Neural progenitor cell (in vitro differentiated cells): ENCODE measurements around the gene NUDT22.

Experiments
- EZH2 ChIP-seq: fragments of 200-600 bp; sonication (generic); IDR thresholded peaks from 2 replicates; pipeline ENCODE4 v1.6.1; 2017; ENCODE audit warnings: antibody characterized with exemption, mild to moderate bottlenecking, moderate library complexity
- TF ChIP-seq, protein P1 (sequence below): fragments of 200-600 bp; sonication (generic); IDR thresholded peaks from 2 replicates; pipeline ENCODE4 v1.5.1; 2017; ENCODE audit warnings: antibody characterized with exemption, mild to moderate bottlenecking

DNA sequence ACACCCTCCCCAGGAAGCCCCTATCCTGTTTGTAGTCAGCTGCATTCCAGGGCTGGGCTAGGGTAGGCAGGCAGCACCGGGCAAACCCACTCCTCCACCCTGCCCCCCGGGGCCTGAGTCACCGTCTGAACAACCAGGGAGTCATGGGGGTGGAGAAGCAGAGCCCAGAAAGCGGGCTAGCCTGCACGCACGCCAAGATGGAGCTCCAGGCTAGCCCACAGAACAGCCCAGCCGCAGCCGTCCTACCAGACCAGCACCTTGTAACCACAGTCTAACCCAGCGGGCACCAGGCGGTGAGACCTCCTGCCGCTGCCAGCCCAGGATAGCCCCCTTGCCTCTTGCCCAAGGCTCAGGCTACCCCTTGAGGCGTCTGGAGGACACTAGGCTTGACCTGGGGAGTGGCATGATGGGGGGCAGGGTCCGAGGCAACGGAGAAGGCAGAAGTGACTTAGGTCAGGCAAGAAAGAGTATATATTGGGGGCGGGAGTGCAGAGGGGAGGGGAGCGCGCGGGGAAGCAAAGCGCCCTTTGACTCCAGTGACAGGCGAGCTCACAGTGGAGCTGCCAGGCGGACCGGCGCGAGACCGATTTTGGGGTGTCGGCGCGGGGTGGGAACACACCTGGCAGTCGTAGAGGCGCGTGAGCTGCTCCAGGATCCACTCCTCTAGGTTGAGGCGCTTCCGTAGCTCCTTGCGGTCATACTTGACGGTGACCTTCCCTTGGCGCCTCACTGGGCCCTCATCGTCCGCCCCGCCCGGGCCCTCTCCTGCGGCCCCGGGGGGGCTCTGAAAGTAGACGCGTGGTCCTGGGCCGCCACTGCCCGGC, 19.9 kb downstream of the NUDT22 start:
- TF ChIP-seq, protein P1, sequence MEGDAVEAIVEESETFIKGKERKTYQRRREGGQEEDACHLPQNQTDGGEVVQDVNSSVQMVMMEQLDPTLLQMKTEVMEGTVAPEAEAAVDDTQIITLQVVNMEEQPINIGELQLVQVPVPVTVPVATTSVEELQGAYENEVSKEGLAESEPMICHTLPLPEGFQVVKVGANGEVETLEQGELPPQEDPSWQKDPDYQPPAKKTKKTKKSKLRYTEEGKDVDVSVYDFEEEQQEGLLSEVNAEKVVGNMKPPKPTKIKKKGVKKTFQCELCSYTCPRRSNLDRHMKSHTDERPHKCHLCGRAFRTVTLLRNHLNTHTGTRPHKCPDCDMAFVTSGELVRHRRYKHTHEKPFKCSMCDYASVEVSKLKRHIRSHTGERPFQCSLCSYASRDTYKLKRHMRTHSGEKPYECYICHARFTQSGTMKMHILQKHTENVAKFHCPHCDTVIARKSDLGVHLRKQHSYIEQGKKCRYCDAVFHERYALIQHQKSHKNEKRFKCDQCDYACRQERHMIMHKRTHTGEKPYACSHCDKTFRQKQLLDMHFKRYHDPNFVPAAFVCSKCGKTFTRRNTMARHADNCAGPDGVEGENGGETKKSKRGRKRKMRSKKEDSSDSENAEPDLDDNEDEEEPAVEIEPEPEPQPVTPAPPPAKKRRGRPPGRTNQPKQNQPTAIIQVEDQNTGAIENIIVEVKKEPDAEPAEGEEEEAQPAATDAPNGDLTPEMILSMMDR, result no peak
- no peak for TF ChIP-seq EZH2
